SK-N-SH (cell line): ENCODE data around the gene TRIM40.

Source experiments
- CTCF ChIP-seq: fragments of 200-600 bp; sonication (generic); IDR thresholded peaks from 2 replicates; pipeline ENCODE4 v1.6.1; 2017; ENCODE audit warnings: antibody characterized with exemption, mild to moderate bottlenecking, moderate library complexity
- ELF1 ChIP-seq: IDR thresholded peaks from 2 replicates; pipeline ENCODE4 v1.4.0; 2012
- EP300 ChIP-seq, 2 experiments: IDR thresholded peaks; 2 replicates each; pipeline versions ENCODE4 v1.4.0 to v1.6.1; 2012; ENCODE audit warnings: borderline replicate concordance in 1 of 2, low read depth in 1 of 2, low read length in 1 of 2
- EZH2phosphoT487 ChIP-seq: fragments of 200-600 bp; sonication (generic); IDR thresholded peaks from 2 replicates; pipeline ENCODE4 v1.6.1; 2017; ENCODE audit warnings: low read depth, mixed run types, mild to moderate bottlenecking, antibody characterized with exemption, moderate library complexity, borderline replicate concordance
- MAX ChIP-seq: IDR thresholded peaks from 2 replicates; pipeline ENCODE4 v1.4.0; 2012; ENCODE audit warnings: low read depth
- NFIC ChIP-seq: IDR thresholded peaks from 2 replicates; pipeline ENCODE4 v1.4.0; 2012; ENCODE audit warnings: borderline replicate concordance
- RAD21 ChIP-seq: IDR thresholded peaks from 2 replicates; pipeline ENCODE4 v1.6.1; 2012; ENCODE audit warnings: mild to moderate bottlenecking, low read length
- RFX5 ChIP-seq: IDR thresholded peaks from 2 replicates; pipeline ENCODE4 v1.6.1; 2012; ENCODE audit warnings: mild to moderate bottlenecking, improper control_type of control experiment, low read length
- USF2 ChIP-seq: fragments of 150-350 bp; IDR thresholded peaks from 2 replicates; pipeline ENCODE4 v1.6.1; 2017; ENCODE audit warnings: antibody characterized with exemption, low read length, low read depth, borderline replicate concordance
- YY1 ChIP-seq: IDR thresholded peaks from 2 replicates; pipeline ENCODE4 v1.4.0; 2012; ENCODE audit warnings: low read depth, mild to moderate bottlenecking
- ZBTB33 ChIP-seq: IDR thresholded peaks from 2 replicates; pipeline ENCODE4 v1.4.0; 2012; ENCODE audit warnings: low read depth, borderline replicate concordance

GRCh38 chr6:30149858-30150550 lies 14.1 kb downstream of the TRIM40 start:
- TF ChIP-seq EZH2phosphoT487 (no peak), CTCF (no peak), NFIC (no peak), MAX (no peak), USF2 (no peak), YY1 (no peak), ELF1 (no peak), RAD21 (no peak), ZBTB33 (no peak), RFX5 (no peak), EP300 (IDR thresholded peaks at IDR 0.05; ENCODE audit: borderline replicate concordance in 1 of 2, low read depth in 1 of 2, low read length in 1 of 2) (no peak)
